Effector memory CD4-positive, alpha-beta T cell (primary cell): Measurements from ENCODE around the gene MMEL1.
A peak's percentile ranks its signal among the peaks of the same experiment; 100 is the strongest.

Experiments used
- DNase-seq, 3 donors: peaks; one replicate each; pipeline ENCODE4 v3.0.0-alpha.2; 2020
- H3K27ac ChIP-seq: 2 replicates; pipeline ENCODE4 v1.7.0; 2013; ENCODE audit warnings: mild to moderate bottlenecking, low read length, moderate library complexity; ENCODE audit not compliant: insufficient read depth, poor library complexity, severe bottlenecking
- H3K27me3 ChIP-seq: replicated peaks from 2 replicates; pipeline ENCODE4 v1.7.0; 2013; ENCODE audit warnings: mild to moderate bottlenecking, low read length; ENCODE audit not compliant: insufficient read depth, control insufficient read depth, poor library complexity, severe bottlenecking
- H3K36me3 ChIP-seq: 2 replicates; pipeline ENCODE4 v1.7.0; 2013; ENCODE audit warnings: mild to moderate bottlenecking, low read length, moderate library complexity; ENCODE audit not compliant: control insufficient read depth, insufficient read depth
- H3K4me1 ChIP-seq: 2 replicates; pipeline ENCODE4 v1.7.0; 2013; ENCODE audit warnings: low read length, mild to moderate bottlenecking; ENCODE audit not compliant: control insufficient read depth, insufficient read depth, poor library complexity, severe bottlenecking
- H3K4me3 ChIP-seq: 2 replicates; pipeline ENCODE4 v1.7.0; 2013; ENCODE audit warnings: low read length, low read depth, mild to moderate bottlenecking; ENCODE audit not compliant: insufficient read depth, poor library complexity, severe bottlenecking
- H3K9me3 ChIP-seq: 2 replicates; pipeline ENCODE4 v1.7.0; 2013; ENCODE audit warnings: mild to moderate bottlenecking, low read length, moderate library complexity; ENCODE audit not compliant: control insufficient read depth

MMEL1 gene

DNA sequence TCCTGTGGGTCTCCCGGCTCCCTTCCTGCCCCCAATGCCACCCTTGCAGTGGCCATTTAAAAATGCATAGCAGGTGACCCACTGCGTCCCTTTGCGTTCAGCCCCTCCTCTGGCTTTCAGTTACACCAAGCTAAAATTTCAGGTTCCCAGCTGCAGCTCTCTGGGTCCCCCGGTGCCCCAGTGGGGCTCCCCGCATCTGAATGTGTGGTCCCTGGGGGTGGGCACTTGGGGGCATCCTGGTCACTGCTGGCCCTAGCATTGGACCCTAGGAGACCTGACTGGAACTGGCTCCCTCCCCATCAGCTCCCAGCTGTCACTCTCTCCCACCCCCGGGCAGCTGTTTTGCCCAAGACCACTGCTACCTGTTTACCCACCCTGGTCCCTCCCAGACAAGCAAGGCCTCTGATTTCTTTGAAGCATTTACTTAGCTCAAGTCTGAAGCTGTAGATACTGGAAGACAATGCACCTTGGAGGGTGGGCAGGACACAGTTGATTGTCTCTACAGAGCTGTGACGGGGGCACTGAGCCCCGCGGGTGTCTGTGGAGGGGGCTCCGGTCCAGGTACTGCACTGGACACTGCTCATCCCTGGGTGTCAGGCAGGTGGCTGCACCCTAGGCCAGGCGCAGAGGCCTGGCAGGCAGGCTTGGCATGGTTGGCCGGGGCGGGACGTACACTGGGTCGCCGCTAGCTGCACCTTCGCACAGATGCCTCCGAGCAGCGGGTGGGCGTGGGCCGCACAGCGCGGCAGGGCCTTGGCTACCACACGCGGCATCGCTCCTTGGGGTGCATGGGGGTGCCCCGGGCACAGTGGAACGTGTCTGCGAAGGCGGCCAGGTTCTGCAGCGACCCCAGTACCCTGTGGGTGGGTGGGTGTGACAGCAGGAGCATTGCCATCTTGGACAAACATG is 42.3 kb downstream of the MMEL1 start:
- no peak overlapping the region for H3K4me3 ChIP-seq
- H3K27ac ChIP-seq = no peak overlapping the region
- H3K4me1 ChIP-seq = peaks cover 18% of the 10 kb centered on the region
- H3K9me3 ChIP-seq = no peaks in the 10 kb centered on the region
- no peaks in the 10 kb centered on the region for H3K27me3 ChIP-seq
- H3K36me3 ChIP-seq = no peaks in the 10 kb centered on the region
- no peak for DNase-seq

DNA sequence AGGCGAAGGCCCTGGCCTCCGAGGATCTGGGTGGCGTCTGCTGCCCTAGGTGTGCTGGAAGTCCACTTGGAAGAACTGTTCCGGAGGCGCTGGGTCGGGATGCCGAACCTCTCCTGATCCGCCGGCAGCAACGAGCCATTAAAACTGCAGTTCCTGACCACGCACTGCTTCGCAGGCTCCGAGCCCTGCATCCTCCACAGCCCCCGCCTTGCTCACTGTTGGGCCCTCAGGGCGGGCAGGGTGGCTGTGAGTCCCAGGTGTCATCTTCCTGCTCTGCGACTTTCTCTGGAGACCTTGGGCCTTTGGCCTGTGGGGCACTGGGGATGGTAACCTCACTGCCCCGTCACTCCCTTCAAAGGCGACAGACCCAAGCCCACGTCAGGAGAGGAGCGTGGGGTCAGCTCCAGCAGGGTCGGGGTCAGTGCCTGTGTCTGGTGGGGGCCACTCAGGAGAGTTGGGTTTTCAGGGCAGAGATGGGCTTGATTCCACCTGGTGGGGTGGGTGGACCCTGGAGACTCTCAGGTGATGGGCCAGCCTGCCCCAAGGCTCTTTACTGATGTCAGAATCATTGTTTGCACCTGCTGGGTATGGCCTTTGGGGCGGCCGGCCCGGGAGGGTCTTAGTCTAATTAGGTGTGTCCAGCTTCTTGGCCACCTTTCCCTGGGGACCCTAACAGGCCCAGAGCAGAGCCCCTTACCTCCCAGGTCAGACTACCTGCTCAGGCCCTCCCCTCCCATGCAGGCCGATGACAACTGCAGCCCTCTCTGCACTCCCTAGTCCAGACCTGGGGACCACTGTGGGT is 43.2 kb downstream of the MMEL1 start:
- Histone ChIP-seq H3K9me3 (no peaks in the 10 kb centered on the region), H3K27me3 (no peaks in the 10 kb centered on the region), H3K4me3 (no peak overlapping the region), H3K27ac (no peak overlapping the region), H3K4me1 (peaks cover 27% of the 10 kb centered on the region), H3K36me3 (no peaks in the 10 kb centered on the region)
- DNase-seq = no peak

DNA sequence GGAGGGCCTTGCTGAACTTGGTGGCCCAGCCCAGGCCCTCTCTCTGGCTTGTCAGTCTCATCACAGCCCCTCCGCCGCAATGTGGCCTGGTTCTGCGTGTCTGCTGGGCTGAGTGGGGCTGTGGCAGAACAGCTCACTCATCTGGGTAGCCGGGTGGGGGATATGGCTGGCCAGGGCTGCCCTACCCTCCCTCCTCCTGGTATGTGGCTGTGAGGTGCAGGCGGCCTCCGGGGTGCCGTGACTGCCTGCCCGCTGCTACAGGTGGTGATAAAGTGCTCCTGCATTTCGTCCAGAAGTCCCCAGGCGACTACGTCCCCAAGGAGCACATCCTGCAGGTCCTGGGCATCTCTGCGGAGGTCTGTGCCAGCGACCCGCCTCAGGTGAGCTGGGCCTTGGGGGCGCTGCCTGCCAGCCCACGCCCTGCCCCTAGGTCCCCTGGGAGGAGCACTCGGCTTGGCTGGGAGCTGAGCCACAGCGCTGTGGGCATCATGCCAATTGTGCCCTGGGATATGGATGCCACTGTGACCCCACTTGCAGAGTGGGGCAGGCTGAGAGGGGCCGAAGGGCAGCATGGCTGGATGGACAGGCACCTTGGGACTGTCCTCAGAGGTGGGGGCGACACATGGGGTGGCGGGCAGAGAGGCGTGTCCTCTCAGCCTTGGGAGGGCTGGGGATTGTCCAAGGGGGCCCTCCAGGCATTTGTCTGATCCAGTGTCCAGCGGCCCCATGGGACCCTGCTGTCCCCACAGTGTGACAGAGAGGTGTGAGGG is 44.0 kb downstream of the MMEL1 start:
- no peak for DNase-seq
- Histone ChIP-seq H3K27ac (no peak overlapping the region), H3K27me3 (no peaks in the 10 kb centered on the region), H3K4me1 (peaks cover 34% of the 10 kb centered on the region), H3K9me3 (no peaks in the 10 kb centered on the region), H3K4me3 (no peak overlapping the region), H3K36me3 (no peaks in the 10 kb centered on the region)

DNA sequence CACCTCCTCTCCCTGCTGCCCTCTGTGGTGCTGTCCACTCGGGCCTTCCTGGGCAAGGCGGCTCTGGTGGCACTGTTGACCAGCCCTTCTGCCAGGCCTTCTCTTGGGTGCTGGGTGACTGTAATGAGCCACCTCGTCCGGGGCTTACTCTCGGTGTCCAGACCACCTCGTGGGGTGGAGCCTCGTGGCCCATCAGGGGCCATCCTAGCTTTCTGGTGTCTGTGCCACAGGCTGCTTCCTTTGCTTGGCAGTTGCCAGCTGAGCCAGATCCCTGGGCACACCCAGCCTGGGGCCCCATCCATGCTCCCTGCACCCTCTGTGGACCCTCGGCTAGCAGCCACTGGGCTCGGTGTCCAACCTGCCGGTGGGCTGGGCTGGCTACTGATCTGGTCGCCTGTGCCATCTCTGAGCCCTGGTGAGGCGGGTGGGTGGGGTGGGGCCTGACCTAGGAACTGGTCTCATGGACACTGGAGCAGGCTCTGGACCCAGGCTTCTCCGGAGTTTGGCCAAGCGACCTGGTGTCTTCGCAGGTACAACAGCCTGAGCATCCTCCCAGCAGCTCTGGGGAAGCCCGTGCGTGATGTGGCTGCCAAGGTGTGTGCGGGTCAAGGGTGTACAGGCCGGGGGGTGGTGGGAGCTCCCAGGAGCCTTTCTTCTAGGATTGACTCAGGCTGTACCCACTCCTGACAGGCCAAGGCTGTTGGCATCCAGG is 44.8 kb downstream of the MMEL1 start:
- no peaks in the 10 kb centered on the region for H3K9me3 ChIP-seq
- no peak overlapping the region for H3K27ac ChIP-seq
- peaks cover 40% of the 10 kb centered on the region for H3K4me1 ChIP-seq
- H3K36me3 ChIP-seq = no peaks in the 10 kb centered on the region
- H3K27me3 ChIP-seq = no peaks in the 10 kb centered on the region
- DNase-seq = no peak
- H3K4me3 ChIP-seq = no peak overlapping the region

DNA sequence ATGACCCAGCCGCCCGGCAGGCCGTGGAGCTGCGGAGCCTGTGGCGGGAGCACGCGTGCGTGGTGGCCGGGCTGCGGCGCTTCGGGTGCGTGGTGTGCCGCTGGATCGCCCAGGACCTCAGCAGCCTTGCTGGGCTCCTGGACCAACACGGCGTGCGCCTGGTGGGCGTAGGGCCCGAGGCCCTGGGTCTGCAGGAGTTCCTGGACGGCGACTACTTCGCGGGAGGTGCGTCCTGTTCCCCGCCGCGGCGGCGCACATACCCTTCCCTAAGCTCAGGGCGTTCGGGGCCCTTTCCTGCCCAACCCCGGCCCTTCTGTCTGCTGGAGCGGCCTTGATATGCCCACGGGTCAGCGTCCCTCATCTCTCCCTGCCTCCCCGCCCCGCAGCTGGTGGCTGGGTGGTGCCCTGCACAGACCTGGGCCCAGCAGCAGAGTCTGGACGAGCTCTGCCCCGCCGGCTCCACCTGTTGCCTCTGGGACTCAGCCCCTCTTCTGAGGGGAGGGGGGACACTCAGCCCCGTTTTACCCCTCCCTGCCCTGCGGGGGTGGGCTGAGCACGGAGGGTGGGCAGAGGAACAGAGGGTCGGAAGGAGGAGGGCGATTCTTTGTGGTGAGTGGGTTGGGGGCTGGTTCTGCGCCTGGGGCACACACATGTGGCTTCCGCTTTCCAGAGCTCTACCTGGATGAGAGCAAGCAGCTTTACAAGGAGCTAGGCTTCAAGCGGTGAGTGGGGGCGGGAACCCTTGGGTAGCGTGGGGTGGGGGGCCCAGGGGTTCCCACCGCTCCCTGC is 45.6 kb downstream of the MMEL1 start:
- H3K9me3 ChIP-seq = no peaks in the 10 kb centered on the region
- no peaks in the 10 kb centered on the region for H3K27me3 ChIP-seq
- no peaks in the 10 kb centered on the region for H3K36me3 ChIP-seq
- peak overlapping the region; percentile 95 for H3K27ac ChIP-seq
- DNase-seq = no peak
- H3K4me3 ChIP-seq = peak overlapping the region; percentile 72
- H3K4me1 ChIP-seq = peaks cover 40% of the 10 kb centered on the region

DNA sequence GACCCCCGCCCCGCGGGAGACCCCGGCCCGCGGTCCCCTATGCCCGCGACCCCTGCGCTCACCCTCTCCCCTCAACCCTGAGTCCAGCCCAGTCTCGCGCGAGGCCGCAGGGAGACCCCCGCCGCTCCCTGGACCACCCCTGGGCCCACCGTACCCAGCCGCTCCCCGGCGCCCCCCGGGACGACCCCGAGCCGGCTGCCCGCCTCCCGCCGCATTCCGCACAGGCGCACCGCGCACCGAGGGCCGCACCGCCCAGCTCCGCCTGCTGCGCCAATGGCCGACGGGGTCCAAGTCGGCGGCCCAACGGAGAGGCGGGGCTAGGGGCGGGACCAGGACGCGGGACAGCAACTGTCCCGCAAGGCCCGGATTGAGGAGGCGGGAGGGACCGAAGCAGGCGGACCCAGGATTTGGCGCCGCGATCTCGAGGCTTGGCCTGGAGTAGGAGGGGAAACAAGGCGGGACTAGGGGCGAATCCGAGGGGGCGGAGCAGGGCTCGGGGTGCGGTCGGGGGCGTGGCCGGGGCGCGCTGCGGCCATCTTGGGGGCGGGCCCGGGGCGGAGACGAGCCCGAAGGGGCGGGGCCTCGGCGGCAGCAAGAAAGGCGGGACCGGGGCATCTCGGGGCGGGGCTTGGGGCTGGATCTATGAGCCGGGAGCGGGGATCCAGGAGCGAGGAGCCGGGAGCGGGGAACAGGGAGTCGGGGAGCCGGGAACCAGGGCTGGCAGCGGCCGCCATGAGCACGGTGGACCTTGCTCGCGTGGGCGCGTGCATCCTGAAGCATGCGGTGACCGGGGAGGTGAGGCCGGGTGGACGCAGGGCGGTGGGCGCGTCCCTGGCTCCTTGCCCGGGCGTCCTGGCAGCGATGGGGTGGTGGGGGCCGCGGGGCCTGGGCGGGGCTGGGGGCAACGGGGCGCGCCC is 46.4 kb downstream of the MMEL1 start, which contains the start of gene PRXL2B:
PRXL2B (plus strand) TSS at position 624 of the 917 bp plus-strand sequence; CDS start at position 733, 109 bp downstream.
- H3K4me3 ChIP-seq = peak within 1 kb of the TSS; percentile 72
- no peaks in the 10 kb centered on the region for H3K9me3 ChIP-seq
- peaks cover 40% of the 10 kb centered on the region for H3K4me1 ChIP-seq
- no peaks in the 10 kb centered on the region for H3K27me3 ChIP-seq
- H3K27ac ChIP-seq = peak within 1 kb of the TSS; percentile 95
- H3K36me3 ChIP-seq = no peaks in the 10 kb centered on the region
- peak; percentile 94 to 97 (median 95) for DNase-seq

DNA sequence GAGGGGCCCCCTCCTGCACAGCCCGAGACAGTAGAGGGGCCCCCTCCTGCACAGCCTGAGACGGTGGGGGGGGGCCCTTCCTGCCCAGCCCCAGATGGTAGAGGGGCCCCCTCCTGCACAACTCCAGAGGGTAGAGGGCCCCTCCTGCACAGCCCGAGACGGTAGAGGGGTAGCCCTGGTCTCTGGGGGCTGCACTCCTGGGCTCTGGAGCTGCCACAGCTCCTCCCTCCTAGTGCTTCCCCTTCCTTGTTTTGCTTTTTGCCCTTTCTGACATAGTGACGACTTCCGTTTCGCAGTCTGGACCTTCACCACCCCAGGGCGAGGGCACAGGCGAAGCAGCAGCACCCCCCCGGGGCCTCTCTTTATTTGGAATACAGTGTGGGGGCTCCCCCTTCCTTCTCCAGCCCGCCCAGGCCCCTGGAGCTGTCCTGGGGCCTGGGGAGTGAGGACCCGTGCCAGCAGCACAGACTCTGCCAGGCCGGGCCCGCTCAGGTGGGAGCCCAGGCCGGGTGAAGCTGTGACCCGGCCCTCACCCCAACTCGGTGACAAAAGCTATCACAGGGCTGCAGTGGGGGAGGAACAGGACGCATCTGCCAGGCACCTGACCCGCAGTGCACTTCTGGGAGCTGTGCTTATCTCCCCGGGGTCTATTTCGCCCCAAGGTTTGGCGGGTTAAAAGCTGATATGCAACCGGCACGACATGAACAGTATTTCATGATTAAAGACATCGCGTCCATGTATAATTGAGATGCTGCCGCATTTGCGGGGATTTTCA is 47.3 kb downstream of the MMEL1 start:
- H3K4me1 ChIP-seq = peaks cover 40% of the 10 kb centered on the region
- DNase-seq = peak; percentile 58 to 68 (median 62)

More for the DNA sequence above, 47.3 kb downstream of the MMEL1 start:
- peak overlapping the region; percentile 72 for H3K4me3 ChIP-seq
- H3K27me3 ChIP-seq = no peaks in the 10 kb centered on the region
- no peaks in the 10 kb centered on the region for H3K9me3 ChIP-seq
- no peaks in the 10 kb centered on the region for H3K36me3 ChIP-seq
- peak overlapping the region; percentile 95 for H3K27ac ChIP-seq
